A673 (cell line): ENCODE results near the gene ZC3H7B.

Experiments used
- EZH2 ChIP-seq: fragments of 200-600 bp; sonication (generic); IDR thresholded peaks from 2 replicates; pipeline ENCODE4 v1.6.1; 2017; ENCODE audit warnings: borderline replicate concordance, low read depth, mild to moderate bottlenecking, mixed read lengths, antibody characterized with exemption, low read length; ENCODE audit not compliant: poor library complexity, severe bottlenecking
- TF ChIP-seq, protein P1 (sequence below): fragments of 300-800, 200-600 bp; sonication (generic); conservative IDR thresholded peaks from 2 replicates; pipeline ENCODE4 v1.5.1; 2017; ENCODE audit warnings: low read depth, mild to moderate bottlenecking, antibody characterized with exemption, low read length, moderate library complexity, mixed read lengths

- TF ChIP-seq EZH2 = no peak
- TF ChIP-seq, protein P1, sequence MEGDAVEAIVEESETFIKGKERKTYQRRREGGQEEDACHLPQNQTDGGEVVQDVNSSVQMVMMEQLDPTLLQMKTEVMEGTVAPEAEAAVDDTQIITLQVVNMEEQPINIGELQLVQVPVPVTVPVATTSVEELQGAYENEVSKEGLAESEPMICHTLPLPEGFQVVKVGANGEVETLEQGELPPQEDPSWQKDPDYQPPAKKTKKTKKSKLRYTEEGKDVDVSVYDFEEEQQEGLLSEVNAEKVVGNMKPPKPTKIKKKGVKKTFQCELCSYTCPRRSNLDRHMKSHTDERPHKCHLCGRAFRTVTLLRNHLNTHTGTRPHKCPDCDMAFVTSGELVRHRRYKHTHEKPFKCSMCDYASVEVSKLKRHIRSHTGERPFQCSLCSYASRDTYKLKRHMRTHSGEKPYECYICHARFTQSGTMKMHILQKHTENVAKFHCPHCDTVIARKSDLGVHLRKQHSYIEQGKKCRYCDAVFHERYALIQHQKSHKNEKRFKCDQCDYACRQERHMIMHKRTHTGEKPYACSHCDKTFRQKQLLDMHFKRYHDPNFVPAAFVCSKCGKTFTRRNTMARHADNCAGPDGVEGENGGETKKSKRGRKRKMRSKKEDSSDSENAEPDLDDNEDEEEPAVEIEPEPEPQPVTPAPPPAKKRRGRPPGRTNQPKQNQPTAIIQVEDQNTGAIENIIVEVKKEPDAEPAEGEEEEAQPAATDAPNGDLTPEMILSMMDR = no peak
Measured at GRCh38 chr22:41296826-41297667, 4.3 kb upstream of the ZC3H7B start.
